ENCODE data around the gene CHMP5.

CHMP5 gene

DNA sequence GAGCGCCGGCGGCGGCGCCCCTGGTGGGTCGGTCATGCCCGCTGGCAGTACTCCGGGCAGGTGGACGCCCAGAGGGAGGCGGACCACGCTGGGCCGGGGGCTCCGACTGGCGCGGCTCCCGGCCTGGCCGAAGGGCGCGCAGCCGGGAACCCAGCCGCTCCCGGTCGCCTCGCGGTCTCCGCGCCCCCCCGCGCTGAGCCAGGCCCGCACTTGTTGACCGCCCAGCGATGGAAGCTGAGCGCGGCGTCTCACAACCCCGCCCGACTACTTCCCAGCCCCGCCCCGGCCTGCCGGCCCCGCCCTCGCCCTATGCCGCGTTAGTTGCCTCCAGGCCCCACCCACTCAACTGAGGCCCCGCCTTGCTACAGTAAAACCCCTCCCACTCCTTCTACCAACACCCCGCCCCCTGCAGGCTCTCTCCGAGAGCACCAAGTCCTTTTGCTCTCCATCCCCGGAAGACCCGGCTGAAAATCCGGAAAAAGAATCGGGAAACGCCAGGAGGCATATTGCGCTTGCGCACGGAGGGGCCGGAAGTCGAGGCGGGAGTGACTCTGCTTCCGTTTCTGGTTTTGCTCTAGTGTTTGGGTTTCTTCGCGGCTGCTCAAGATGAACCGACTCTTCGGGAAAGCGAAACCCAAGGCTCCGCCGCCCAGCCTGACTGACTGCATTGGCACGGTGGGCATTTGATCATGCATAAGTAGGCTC is at the start of gene CHMP5, which contains the start of gene BAG1:
CHMP5 (plus strand) TSS at position 577 of the 705 bp plus-strand sequence; CDS start at position 607, 30 bp downstream.
BAG1 (minus strand) TSS at position 236 of the 705 bp plus-strand sequence.
- peak; percentile 100 for DNase-seq (ENCODE audit: low read depth)

DNA sequence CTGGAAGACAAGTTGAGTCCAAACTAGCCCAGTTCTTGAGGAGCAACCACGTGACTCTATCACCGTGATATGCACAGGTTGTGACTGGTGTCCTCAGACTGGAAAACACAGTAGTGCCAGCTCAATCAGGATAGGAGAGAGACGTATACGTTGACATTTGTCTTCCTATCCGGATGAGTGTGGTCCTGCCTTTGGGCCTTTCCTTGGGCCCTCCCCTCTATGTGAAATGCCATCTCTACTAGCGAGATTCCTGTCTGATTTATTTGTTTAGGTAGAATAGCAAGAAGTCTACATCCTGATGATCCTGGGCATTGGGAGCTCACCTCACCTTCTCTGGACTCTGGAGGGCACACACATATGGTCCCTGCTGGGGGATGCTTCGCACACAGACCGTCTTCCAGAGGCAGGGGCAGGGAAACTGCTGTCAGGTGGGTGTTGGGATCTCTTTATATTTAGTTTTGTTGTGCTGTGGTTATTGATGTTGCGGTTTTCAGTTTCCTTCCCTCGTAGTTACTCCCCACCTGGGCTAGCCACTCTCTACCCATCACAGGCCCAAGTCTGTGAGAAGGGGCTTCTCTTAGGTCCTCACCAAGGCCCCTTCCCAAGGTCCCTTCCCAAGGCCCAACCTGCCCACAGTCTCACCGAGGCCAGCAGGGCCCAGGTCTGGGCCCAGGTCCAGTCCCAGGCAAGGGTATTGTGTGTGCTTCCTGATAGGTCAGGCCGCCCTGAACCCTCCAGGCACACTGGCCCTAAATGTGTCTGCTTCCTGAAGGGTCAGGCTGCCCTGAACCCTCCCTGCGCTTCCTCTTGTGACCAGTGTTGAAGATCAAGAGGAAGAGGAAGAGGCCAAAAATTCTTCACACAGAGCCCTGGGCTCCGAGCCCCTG is 43.9 kb upstream of the CHMP5 start:
- DNase-seq (ENCODE audit: low read depth): no peak

DNA sequence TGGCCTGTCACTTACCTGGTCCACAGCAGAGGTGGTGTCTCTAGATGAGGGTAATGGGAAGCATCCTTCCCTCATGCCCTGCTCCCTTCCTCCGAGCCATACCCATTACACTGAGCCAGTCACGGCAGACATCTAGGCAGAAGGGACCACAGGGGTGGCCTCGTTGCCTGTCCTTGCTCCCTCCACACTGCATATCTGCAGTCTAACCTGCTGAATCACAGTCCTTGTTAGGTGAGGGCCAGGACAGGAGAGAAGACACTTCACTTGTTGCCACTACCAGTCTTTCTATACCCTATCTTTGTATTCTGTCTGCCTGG is 43.3 kb upstream of the CHMP5 start:
- no peak for DNase-seq (ENCODE audit: low read depth)

DNA sequence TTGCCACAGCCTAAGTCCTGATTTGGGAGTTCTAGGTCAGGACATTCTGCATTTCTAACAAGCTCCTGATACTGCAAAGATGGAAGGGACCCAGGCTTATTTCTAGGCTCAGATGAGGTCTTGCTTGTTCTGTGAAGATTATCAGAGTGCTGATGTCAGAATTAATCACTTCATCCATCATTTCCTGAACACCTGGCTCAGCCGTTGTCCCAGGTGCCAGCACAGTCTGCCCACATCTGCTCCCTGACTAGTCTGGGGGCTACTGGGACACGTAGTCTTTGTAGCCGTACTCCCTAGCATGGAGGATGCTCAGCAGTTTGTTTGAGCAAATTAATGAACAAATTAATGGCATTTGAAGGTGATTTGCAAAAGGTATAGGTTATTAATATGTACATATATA is 42.8 kb upstream of the CHMP5 start:
- DNase-seq (ENCODE audit: low read depth): no peak

DNA sequence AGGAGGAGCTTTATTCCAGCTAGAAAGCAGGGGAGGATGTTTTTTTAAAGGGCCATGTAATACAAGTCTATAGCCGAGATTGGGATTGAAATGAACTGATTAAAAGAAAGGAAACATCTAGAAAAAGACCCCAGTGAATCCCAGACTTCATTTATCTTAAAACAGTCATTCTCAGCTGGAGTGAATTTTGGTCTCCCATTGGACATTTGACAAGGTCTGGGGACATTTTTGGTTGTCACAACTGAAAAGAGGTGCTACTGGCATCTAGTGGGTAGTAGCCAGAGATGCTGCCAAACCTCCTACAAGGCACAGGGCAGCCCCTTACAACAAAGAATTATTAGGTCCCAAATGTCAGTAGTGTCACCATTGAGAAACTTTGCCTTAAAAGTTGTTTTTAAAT is 41.2 kb upstream of the CHMP5 start:
- DNase-seq (ENCODE audit: low read depth): peak; percentile 23

DNA sequence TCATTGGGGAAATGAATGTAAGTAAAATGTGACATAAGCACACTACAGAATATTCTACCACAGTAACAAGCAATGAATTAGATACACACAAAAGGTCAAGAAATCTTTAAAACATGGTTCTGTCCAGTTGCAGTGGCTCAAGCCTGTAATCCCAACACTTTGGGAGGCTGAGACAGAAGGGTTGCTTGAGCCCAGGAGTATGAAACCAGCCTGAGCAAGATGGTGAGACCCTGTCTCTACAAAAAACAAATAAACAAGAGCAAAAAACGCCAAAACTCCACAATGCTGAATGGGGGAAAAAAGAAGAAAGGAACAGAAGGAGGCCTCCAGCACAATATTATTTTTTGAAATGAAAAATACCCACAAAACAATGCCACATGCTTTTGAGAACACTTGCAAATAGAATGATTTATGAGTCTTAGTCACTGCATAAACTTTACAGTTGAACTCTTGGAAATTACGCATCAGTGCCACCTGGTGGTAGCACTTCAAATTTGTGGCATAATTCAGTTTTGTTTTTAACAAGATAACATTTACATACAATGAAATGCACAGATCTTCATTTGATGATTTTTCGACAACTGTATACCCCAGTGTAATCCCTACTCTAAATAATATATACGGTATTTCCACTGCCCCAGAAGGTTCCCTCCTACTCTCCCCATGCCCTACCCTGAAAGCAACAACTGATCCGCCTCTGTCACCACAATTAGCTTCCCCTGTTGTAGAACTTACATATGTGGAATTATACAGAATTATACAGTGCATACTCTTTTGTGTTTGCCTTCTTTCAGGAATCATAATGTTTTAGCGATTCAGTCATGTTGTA is 39.3 kb upstream of the CHMP5 start:
- DNase-seq (ENCODE audit: low read depth): peak; percentile 86

DNA sequence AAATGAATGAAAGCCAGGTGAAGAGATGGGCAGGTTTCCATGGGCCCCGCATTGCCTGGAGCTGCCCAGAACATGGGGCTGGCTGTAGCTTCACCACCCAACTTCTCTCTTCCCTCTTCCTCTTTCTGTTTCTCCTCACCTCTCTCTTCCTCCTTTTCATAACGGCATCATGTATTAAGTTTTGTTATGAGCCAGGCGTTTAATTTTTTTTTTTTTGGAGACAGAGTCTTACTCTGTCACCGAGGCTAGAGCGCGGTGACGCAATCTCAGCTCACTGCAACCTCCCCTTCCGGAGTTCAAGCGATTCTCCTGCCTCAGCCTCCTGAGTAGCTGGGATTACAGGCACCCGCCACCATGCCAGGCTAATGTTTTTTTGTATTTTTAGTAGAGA is 37.8 kb upstream of the CHMP5 start:
- no peak for DNase-seq (ENCODE audit: low read depth)

DNA sequence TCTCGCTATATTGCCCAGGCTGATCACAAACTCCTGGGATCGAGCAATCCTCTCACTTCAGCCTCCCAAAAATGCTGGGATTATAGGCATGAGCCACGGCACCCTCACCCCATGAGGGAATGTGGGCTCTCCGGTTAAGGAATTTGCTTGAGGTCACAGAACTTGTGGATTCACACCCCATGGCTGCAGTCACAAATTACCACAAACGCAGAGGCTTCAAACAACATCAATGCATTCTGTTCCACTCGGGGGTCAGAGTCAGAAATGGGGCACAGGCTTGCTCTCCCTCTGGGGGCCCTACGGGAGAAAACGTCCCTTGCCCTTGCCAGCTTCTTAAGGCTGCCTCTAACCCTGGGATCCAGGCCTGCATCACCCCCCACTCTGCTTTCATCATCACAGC is 37.1 kb upstream of the CHMP5 start:
- no peak for DNase-seq (ENCODE audit: low read depth)

DNA sequence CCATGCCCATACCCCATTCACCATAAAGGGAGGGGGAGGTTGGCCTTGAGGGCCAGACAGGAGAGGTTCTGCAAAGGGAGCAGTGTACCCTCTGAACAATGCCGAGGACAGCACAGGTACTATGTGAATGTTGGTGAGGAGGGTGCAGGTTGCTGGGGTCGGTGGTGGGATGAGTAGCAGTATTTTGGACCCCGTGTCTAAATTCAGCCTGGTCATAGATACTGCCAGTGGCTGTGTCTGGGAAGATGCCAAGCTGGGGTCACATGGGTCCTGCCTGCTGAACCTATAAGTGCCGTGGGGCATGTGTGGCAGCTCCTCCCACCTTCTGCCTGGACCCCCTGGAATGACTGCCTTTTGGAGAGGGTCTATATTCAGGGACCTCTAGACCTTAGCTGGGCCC is 36.2 kb upstream of the CHMP5 start:
- DNase-seq (ENCODE audit: low read depth): no peak

DNA sequence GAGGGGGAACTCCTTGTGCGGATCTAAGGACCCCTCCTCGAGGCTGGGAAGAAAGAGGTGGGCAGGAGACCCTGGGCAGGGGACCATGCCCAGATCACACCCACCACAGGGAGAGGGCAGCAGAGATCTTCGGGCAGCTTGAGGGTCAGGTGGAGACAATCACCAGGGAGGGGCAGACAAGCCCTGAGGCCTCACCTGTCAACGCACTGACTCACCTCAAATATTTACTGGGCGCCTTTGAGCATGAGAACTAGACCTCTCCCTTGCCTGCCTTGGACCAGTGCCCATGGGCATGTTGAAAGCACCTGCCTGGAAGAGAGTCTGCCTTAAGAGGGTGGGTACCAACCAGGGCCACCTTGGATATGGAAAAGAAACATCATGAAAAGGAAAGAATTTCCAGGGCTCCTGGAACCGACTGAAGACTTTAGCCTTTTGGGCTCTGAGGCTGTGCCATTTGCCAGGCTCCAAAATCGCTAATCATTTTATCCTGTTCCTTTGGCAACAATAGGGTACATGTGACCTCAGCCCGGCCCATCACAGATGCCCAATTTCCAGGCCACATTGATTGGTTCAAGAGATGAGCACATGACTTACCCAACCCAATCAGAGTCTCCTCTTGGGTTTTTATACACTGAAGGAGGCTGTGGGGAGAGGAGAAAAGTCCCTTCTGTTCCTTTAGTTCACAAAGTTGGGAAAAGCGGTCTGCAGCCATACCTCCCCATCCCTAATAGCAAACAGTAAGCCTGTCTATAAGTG is 35.3 kb upstream of the CHMP5 start:
- peak; percentile 33 for DNase-seq (ENCODE audit: low read depth)

DNA sequence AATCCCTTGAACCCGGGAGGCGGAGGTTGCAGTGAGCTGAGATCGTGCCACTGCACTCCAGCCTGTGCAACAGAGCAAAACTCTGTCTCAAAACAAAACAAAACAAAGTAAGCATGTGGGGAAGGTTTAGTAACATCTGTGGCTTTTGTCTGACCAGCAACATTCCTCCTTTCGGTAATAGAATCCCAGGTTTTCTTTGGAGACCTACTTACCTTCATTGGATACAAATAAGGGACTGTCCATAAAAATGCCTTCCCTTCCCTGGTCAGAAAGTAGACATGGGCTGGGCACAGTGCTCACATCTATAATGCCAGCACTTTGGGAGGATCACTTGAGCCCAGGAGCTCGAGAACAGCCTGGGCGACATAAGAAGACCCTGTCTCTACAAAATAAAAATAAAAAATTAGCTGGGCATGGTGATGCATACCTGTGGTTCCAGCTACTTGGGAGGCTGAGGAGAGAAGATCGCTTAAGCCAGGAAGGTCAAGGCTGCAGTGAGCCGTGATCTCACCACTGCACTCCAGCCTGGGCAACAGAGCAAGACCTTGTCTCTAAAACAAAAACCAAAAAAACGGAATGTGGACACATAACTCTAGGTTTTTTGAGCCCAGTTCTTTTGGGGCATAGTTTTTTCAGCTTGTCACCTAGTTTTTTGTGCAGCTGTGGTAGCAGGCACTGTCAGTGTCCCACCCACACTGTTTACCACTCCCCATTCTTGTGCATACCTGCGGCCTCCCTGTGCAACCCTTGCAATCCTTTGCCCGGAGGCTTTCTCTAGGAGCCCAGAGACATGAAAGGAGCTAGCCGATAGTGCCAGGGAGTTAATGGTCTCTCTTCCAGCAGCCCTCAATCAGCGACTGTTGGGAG is 33.9 kb upstream of the CHMP5 start:
- no peak for DNase-seq (ENCODE audit: low read depth)

DNA sequence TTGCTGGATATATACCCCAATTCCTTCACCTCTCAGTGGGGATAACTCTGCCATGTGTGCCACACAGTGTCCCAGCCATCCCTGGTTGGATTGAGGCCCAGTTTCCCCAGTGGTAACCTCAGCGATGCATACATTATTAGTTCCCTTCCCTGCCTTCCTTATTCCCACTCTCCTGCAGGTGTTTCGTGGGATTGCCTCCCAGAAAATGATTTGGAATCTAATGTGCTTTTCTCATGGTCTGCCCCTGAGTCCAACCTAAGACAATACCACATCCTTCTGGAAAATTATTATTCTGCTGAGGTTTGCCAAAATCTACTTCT is 33.3 kb upstream of the CHMP5 start:
- no peak for DNase-seq (ENCODE audit: low read depth)

DNA sequence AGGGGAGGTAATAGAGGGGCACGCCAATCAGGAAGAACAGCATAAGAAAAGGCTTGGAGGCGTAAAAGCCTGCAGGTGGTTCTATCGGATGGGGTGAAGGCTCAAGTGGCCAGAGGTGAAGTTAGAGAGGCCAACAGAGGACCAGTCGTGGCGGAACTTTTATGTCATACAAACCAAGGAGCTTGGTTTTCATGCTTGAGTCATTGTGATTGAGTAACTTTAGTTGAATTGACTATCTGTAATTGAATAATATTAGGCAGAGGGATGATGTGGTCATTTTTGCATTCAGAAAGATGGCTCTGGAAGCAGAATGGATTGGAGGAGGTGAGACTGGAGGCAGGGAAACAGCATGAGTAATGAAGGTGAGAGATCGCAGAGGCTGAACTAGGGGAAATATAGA is 32.0 kb upstream of the CHMP5 start:
- DNase-seq (ENCODE audit: low read depth): no peak

DNA sequence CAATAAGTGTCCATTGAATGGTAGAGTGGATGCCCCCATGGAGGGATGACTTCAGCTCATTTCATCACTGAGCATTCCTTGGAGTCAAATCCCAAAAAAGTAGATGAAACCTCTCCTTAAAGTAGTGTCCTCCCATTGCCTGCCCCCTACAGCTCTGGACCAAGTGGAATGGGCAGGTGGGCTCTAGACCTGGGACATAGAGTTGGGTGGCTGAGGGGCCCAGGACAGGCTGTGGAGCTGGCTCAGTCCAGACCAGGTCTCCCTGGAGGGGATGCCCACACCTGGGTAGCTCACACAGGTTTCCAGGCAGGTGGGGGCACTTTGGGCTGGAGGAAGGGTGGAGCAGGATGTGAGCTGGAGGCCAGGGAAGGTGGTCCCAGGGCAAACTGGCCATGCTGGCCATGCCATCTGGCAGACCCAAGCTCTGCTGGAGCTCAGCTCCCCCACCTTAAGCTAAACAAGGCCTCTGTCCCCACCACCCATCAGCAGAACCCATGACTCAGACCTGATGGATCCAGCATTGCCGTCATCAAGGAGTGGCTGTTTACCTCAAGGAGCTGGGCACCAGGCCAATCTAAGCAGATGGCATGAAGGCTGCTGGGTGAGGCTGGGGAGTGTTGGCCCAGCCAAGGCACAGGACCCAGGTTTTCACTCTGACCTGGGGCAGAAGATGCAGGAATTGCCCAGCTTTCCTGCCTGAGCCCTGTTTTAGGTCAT is 31.1 kb upstream of the CHMP5 start:
- DNase-seq (ENCODE audit: low read depth): peak; percentile 97

DNA sequence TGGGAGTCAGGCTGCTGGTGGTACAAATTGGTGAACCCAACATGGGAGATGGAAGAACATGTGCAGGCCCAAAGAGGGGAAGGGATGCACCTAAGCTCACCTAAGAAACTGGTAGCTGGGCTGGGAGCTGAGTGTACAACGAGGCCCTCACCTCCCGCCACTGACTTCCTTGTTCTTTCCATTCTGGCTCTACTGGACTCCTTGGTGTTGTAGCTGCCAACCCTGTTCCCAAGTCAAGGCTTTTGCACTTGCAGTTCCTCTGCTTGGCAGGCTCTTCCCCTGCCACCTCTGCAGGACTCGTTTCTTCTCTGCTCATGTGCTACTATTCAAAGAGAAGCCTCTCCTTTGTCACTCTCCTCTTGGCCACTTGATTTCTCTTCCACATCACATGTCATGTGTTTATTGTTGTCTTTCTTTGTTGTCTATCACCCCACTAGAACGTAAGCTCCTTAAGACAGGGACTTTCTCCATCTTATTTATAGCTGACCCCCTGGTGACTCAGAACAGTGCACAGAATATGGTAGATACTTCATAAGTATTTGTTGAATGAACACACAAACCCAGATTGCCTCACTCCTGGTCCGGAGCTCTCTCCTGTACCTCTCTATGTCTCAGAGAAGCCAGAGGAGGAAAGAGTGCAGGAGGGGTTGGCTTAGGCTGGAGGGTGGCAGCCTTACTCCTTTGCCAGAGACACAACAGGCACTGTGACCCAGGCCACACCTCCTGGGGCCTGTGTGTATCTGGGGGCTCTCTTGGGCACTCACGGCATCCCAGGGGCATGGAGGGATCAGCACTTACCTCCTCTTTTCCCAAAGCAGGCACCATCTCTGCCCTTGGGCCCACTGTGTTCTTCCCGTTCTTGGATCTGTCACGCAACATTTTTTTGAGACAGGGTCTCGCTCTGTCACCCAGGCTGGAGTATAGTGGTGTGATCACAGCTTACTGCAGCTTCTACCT is 30.1 kb upstream of the CHMP5 start:
- peak; percentile 66 for DNase-seq (ENCODE audit: low read depth)

DNA sequence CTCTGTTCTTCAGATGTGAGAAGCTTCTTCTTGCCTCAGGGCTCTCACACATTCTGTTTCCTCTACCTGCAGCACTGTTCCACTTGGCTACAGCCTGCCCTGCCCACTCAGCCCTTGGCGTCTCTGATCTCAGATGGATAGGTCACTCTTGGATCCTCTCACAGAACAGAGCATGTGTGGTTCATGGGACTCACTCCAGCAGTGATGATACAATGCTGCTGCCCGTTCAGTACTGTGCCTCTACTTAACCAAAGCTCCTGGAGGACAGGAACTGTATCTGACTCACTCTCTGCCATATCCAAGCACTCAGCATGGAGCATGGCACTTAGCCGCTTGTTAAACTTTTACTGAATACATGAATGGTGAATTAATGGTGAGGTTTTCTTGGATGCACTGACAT is 28.3 kb upstream of the CHMP5 start:
- DNase-seq (ENCODE audit: low read depth): peak; percentile 33

DNA sequence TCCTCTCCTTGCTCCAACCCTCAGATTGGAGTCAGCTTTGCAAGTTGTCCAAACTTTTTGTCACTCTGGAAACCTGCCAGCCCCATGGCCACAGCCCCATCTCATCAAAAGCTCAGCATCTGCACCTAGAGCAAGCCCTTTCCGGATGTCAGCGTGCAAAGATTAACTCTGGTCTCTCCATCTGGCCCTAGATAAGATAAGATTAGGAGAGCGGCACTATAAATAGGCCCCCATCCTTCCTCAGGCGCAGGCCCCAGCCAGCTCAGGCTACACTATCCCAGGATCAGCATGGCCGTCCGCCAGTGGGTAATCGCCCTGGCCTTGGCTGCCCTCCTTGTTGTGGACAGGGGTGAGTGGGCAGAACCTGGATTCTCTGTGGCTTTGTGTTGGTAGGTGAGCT is 24.9 kb upstream of the CHMP5 start, which contains the start of gene SPINK4:
SPINK4 (plus strand) TSS at position 247 of the 400 bp plus-strand sequence; CDS start at position 289, 42 bp downstream.
- DNase-seq (ENCODE audit: low read depth): no peak

DNA sequence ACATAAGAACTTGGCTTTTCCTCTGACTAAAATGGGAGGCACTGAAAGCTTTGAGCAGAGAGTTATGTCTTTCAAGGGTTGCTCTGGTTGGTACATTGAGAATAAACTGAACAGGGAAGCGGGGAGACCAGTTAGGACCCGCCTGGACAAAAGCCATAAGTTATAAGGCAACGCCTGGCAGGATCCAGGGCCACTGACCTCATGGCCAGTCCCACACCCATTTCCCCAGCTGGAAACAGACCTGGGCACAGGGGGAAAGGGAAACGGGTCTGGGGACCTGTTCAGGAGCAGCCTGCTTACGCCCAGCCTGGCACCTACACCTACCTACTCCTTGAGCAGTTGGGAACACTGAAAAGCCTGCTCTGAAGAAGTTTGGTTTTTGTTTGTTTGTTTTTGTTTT is 23.6 kb upstream of the CHMP5 start:
- no peak for DNase-seq (ENCODE audit: low read depth)

DNA sequence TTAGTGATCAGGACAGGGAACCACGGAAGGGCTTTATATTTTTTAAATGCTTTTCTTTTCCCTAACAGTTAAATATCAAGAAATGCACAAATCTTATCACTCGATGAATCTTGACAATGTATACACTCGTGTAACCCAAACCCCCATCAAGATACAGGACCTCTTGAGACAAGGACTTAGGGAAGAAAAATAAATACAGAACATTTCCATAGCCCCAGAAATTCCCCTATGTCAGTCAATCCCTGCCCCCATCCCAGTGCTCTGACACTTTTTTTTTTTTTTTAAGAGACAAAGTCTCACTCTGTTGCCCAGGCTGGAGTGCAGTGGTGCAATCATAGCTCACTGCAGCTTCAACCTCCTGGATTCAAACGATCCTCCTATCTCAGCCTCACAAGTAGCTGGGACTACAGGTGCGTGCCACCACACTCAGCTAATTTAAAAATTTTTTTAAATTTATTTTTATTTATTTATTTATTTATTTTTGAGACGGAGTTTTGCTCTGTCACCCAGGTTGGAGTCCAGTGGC is 22.2 kb upstream of the CHMP5 start:
- no peak for DNase-seq (ENCODE audit: low read depth)
